ENCODE results near the gene WDFY3.

GRCh38 chr4:84952776-84953175 lies 13.7 kb downstream of the WDFY3 start:
- TF ChIP-seq CTCF (IDR thresholded peaks at IDR 0.05 in 8 of 11, conservative IDR thresholded peaks at IDR 0.05 in 3 of 11) (no peak), POLR2A (IDR thresholded peaks at IDR 0.05) (no peak), POLR2AphosphoS5 (IDR thresholded peaks at IDR 0.05) (no peak)

Measured in spleen (tissue), 7 donors.